Dedifferentiated amniotic fluid mesenchymal stem cell (primary cell): Measurements from ENCODE around the gene BMAL1.
"Not testable (repeated sequence)": the region's sequence is repeated elsewhere in the genome, so short reads cannot be mapped to it uniquely, and the experiment has no call there.

ENCODE experiments used
- DNase-seq: peaks from one replicate; pipeline ENCODE4 v3.0.0-alpha.2; 2016; ENCODE audit errors: extremely low spot score

The BMAL1 gene

DNA sequence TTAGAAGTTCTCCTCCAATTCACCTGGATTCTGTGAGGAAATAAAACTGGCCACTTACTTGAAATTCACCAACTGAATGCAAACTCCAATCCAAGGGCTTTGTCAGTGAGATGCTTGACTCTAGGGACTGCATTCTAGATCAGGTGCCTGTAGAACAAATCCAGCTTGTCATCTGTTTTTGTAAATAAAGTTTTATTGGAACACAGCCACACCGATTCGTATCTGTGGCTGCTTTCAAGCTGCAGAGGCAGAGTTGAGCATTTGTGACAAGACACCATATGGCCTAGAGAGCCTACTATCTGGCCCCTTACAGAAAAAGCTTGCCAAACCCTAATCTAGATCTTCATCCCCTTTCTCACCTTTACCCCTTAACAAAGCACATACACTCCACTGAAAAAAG is 103.1 kb downstream of the BMAL1 start:
- DNase-seq: no peak

- no peak for DNase-seq
Observed at GRCh38 chr11:13382751-13383150, 105.2 kb downstream of the BMAL1 start.

- DNase-seq: peak; percentile 49
Observed at GRCh38 chr11:13384908-13385640, 107.5 kb downstream of the BMAL1 start.

GRCh38 chr11:13386567-13386966 is 109.0 kb downstream of the BMAL1 start:
- DNase-seq: no peak

DNA sequence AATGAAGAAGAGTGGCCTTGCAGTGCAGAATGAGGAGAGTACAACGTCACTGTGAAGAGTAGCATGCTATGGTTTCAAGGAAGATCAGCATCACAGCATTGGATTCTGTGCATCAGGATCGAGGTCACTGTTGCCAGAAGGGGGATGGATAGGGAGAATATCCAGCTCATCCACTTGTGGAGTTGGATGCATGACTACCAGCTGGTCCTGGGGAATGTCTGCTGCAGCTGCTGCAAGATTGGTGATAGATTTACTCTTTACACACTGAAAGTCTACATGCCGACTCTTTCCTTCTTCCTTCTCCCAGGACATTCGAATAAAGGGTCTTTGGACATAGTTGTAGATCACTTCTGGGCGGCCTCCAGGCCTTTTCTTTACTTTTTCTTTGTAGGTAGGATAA is 111.2 kb downstream of the BMAL1 start:
- no peak for DNase-seq

DNA sequence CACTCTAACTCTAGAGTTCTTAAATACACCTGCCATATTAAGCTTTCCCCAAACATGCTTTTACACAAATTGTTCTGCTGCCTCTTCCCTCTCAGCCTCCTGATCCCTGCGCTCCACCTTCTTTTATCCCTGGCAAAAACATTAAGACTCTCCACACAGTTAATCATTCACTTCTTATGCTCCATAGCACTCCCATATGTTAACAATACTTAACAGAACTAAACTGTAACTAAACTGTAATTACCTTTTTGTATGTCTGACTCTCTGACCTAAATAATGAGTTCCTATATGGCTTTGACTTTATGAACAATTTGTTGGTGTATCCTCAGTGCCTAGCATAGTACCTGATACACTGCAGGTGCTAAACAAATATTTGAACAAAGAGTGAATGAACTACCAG is 113.6 kb downstream of the BMAL1 start:
- no peak for DNase-seq

DNA sequence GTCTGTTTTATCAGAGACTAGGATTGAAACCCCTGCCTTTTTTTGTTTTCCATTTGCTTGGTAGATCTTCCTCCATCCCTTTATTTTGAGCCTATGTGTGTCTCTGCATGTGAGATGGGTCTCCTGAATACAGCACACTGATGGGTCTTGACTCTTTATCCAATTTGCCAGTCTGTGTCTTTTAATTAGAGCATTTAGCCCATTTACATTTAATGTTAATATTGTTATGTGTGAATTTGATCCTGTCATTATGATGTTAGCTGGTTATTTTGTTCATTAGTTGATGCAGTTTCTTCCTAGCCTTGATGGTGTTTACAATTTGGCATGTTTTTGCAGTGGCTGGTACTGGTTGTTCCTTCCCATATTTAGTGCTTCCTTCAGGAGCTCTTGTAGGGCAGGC is 120.7 kb downstream of the BMAL1 start:
- DNase-seq: not testable (repeated sequence)

DNA sequence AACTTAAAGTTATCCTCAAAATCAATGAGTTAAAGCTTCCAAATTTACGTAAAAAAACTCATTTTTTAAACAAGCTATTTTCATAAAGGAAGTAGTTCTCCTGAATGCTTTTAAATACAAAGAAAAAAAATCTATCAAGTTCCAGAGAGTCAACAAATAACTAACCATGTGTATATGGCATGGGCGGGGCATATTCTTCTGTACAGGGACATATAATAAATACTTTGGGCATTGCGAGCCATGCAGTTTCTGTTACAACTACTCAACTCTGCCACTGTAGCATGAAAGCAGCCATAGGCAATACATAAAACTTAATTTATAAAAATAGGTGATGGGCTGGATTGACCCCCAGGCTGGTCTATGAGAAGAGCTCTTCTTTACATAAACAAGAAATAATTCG is 127.6 kb downstream of the BMAL1 start:
- DNase-seq: no peak

DNA sequence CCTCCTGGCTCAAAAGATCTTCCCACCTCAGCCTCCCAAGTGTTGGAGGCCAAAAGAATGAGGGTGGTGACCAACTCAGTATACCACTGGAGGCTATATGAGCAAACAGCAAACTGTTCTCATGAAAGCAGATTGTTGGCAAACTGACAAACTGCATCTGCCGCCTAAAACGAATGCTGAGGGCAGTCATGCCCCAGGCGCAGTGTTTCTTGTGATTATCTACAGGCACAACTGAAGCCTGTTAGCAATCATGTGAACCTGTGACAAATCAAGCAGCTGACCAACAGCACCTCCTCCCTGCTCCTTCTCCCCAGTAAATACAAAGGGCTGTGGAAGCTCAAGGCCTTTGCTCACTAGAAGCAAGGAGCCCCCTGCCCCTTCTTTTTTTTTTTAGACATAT is 137.6 kb downstream of the BMAL1 start:
- DNase-seq: no peak

DNA sequence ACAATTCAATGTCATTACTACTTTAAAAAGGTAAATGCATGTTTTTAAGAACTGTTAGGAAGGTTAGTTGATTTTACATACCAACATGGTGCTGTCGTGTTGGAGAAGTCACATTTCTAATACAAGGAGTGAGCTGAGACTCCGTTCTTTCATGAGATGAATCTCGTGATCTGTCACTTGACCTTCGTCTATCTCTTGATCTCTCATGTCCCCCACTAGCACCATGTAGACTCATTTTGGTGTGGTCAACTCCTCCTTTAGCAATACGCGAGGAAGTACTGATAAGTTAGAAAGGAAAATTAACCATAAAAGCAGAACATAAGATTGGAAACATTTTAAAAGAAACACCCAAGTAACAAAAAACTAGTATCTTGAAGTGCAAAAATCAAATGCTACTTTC is 144.0 kb downstream of the BMAL1 start:
- no peak for DNase-seq

- no peak for DNase-seq
Observed at GRCh38 chr11:13423372-13423771, 145.8 kb downstream of the BMAL1 start.

DNA sequence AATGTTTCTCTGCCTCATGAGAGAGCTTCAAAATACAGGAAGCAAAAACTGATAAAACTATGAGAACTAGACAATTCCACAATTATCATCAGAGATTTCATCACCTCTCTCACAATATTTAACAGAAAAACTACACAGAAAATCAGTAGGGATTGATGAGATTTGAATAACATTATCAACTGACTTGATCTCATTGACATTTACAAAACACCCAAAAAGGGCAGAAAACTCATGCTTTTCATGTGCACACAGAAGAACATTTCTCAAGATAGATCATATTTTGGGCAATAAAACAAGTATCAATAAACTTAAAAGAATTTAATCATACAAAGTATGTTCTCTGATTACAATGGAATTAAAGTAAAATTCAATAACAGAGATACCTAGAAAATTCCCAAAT is 149.8 kb downstream of the BMAL1 start:
- no peak for DNase-seq

- no peak for DNase-seq
Observed at GRCh38 chr11:13429288-13429687, 151.7 kb downstream of the BMAL1 start.

DNA sequence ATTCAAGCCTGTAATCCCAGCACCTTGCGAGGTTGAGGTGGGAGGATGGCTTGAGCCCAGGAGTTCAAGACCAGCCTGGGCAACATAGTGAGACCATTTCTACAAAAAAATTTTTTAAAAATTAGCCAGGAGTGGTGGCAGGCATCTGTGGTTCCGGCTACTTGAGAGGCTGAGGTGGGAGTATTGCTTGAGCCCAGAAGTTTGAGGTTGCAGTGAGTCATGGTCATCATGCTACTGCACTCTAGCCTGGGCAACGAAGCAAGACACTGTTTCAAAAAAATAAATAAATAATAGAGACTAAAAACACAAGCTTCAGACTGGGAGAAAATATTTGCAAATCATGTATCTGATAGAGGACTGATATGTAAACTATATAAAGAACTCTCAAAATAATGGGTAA is 152.2 kb downstream of the BMAL1 start:
- no peak for DNase-seq

GRCh38 chr11:13433437-13433836 is 155.8 kb downstream of the BMAL1 start:
- no peak for DNase-seq

- DNase-seq: no peak
Observed at GRCh38 chr11:13434247-13435205, 156.9 kb downstream of the BMAL1 start.

DNA sequence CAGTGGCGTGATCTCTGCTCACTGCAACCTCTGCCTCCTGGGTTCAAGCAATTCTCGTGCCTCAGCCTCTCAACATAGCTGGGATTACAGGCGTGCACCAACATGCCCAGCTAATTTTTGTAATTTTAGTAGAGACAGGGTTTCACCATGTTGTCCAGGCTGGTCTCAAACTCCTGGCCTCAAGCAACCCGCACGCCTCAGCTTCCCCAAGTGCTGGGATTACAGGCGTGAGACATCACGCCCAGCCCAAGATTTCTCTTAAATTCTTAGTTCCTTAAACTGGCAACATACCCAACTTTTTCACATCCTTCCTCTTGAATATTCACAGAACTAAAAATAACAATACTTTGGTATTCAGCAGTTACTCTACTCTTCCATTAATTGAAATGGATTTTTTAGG is 159.2 kb downstream of the BMAL1 start:
- DNase-seq: not testable (repeated sequence)
